GM12878 (cell line): ENCODE data around the gene HTR6. TPM values are rescaled to one million over a fixed set of nuclear protein-coding genes. Genes with fewer than 3 reads are reported as not detected.

Experiments
- ATAC-seq: fragments of 200-7000 bp; cut with Tn5 transposase; 3 replicates; pipeline ENCODE4 v1.9.1; 2020; ENCODE audit warnings: mild to moderate bottlenecking, moderate library complexity
- BruUV-seq: library from RNA; stranded (reverse); fragments of 400-500 nt; replicated peaks from 2 replicates; lab custom pipeline; 2021; lab: Mats Ljungman, UMichigan
- CTCF ChIA-PET: fragments of 300-600 bp; sonication (Branson Sonifier 250); formaldehyde crosslinking; extraction: SDS; loops from one replicate; lab custom pipeline; 2021; ENCODE audit warnings: inconsistent platforms; lab: Yijun Ruan, JAX
- POLR2A ChIA-PET: fragments of 350-600 bp; formaldehyde crosslinking; extraction: SDS; loops from one replicate; lab custom pipeline; 2021; ENCODE audit warnings: inconsistent platforms; lab: Charles Lee
- RAD21 ChIA-PET: fragments of 300-600 bp; sonication (Branson Sonifier 250); formaldehyde crosslinking; loops from one replicate; lab custom pipeline; 2023; ENCODE audit warnings: antibody characterized with exemption; ENCODE audit not compliant: unreplicated experiment; lab: Charles Lee
- SMC1A ChIA-PET: fragments of 300-600 bp; sonication (Branson Sonifier 250); formaldehyde crosslinking; loops from one replicate; lab custom pipeline; 2023; ENCODE audit not compliant: unreplicated experiment, uncharacterized antibody; lab: Charles Lee
- DNase-seq: peaks from one replicate; pipeline ENCODE4 v3.0.0-alpha.2; 2011; ENCODE audit warnings: low read depth, low spot score
- FAIRE-seq: peaks from 3 replicates; lab custom pipeline; 2011; peaks lifted over from hg19 to GRCh38; lab: Jason Lieb, UNC
- H2AFZ ChIP-seq: 2 replicates; pipeline ENCODE4 v1.6.0; 2011; ENCODE audit warnings: low read depth, low read length, control low read depth; ENCODE audit not compliant: control insufficient read depth
- H3K27ac ChIP-seq: 2 replicates; pipeline ENCODE4 v1.5.1; 2011; ENCODE audit warnings: control low read depth; ENCODE audit not compliant: control insufficient read depth, insufficient read depth
- H3K27me3 ChIP-seq, 2 experiments: replicated peaks in 1 of 2; 2 replicates each; pipeline versions ENCODE4 v1.6.0 to v1.6.1; 2011; ENCODE audit warnings: low read length in 1 of 2; ENCODE audit not compliant: control insufficient read depth in 2 of 2, insufficient read depth in 2 of 2
- H3K36me3 ChIP-seq, 2 experiments: 2 replicates each; pipeline ENCODE4 v1.5.1; 2011; ENCODE audit warnings: low read length in 1 of 2; ENCODE audit not compliant: control insufficient read depth in 2 of 2, insufficient read depth in 2 of 2
- H3K4me1 ChIP-seq: 2 replicates; pipeline ENCODE4 v1.6.1; 2011; ENCODE audit warnings: mild to moderate bottlenecking, low read length, moderate library complexity, mixed read lengths; ENCODE audit not compliant: control insufficient read depth, insufficient read depth
- H3K4me2 ChIP-seq: 2 replicates; pipeline ENCODE4 v1.6.0; 2011; ENCODE audit warnings: control low read depth; ENCODE audit not compliant: control insufficient read depth, insufficient read depth
- H3K4me3 ChIP-seq: fragments of 200-600 bp; sonication (generic); 2 replicates; pipeline ENCODE4 v1.5.1; 2016
- H3K79me2 ChIP-seq: 2 replicates; pipeline ENCODE4 v1.6.0; 2011; ENCODE audit warnings: low read length; ENCODE audit not compliant: control insufficient read depth, insufficient read depth
- H3K9ac ChIP-seq: 2 replicates; pipeline ENCODE4 v1.8.0; 2011; ENCODE audit warnings: low read length, control low read depth, mixed read lengths; ENCODE audit not compliant: control insufficient read depth, insufficient read depth
- H3K9me3 ChIP-seq: replicated peaks from 3 replicates; pipeline ENCODE4 v1.5.1; 2011; ENCODE audit warnings: mild to moderate bottlenecking, low read length; ENCODE audit not compliant: control insufficient read depth, insufficient read depth
- H4K20me1 ChIP-seq: 2 replicates; pipeline ENCODE4 v1.6.0; 2011; ENCODE audit not compliant: control insufficient read depth, insufficient read depth
- ATF3 ChIP-seq: IDR thresholded peaks from 2 replicates; pipeline ENCODE4 v1.6.1; 2011; ENCODE audit warnings: low read depth, mild to moderate bottlenecking, low read length, moderate library complexity, borderline replicate concordance; ENCODE audit errors: extremely low read depth
- EP300 ChIP-seq, 2 experiments: fragments of 150-350 bp in 1 of 2; IDR thresholded peaks; 2 replicates each; pipeline ENCODE4 v1.6.1; 2011 to 2012; ENCODE audit warnings: low read depth in 2 of 2, low read length in 2 of 2, borderline replicate concordance in 1 of 2, improper control_type of control experiment in 1 of 2, inconsistent platforms in 1 of 2; ENCODE audit not compliant: control insufficient read depth in 1 of 2
- ETV6 ChIP-seq, 2 experiments: fragments of 450-650 bp in 1 of 2; IDR thresholded peaks in 1 of 2; conservative IDR thresholded peaks in 1 of 2; 2 replicates each; pipeline ENCODE4 v1.6.1; 2014; ENCODE audit warnings: antibody characterized with exemption in 1 of 2, borderline replicate concordance in 1 of 2, low read depth in 1 of 2, mild to moderate bottlenecking in 1 of 2, moderate library complexity in 1 of 2
- GABPA ChIP-seq: IDR thresholded peaks from 2 replicates; pipeline ENCODE4 v1.6.1; 2014; ENCODE audit warnings: antibody characterized with exemption, low read depth, mild to moderate bottlenecking, inconsistent platforms
- GATAD2B ChIP-seq: fragments of 450-650 bp; conservative IDR thresholded peaks from 2 replicates; pipeline ENCODE4 v1.6.1; 2017; ENCODE audit warnings: low read depth, mild to moderate bottlenecking, moderate library complexity
- HDAC6 ChIP-seq: fragments of 200-600 bp; sonication (generic); IDR thresholded peaks from one replicate; pipeline ENCODE4 v1.8.0; 2017; ENCODE audit warnings: antibody characterized with exemption; ENCODE audit not compliant: unreplicated experiment
- IRF4 ChIP-seq: IDR thresholded peaks from 2 replicates; pipeline ENCODE4 v1.6.1; 2011; ENCODE audit warnings: low read depth, low read length
- KAT2A ChIP-seq: conservative IDR thresholded peaks from 2 replicates; pipeline ENCODE4 v1.6.1; 2011; ENCODE audit warnings: low read depth, low read length; ENCODE audit not compliant: control insufficient read depth
- MEF2B ChIP-seq: fragments of 450-650 bp; IDR thresholded peaks from 2 replicates; pipeline ENCODE4 v1.6.1; 2018; ENCODE audit warnings: mild to moderate bottlenecking, moderate library complexity; ENCODE audit not compliant: partially characterized antibody, poor library complexity, severe bottlenecking
- NBN ChIP-seq: fragments of 450-650 bp; IDR thresholded peaks from 2 replicates; pipeline ENCODE4 v1.6.1; 2016
- PAX5 ChIP-seq: IDR thresholded peaks from 2 replicates; pipeline ENCODE4 v1.6.1; 2011; ENCODE audit warnings: low read depth, low read length, borderline replicate concordance
- PKNOX1 ChIP-seq: fragments of 450-650 bp; IDR thresholded peaks from 2 replicates; pipeline ENCODE4 v1.6.1; 2016; ENCODE audit warnings: mild to moderate bottlenecking
- PML ChIP-seq: IDR thresholded peaks from 2 replicates; pipeline ENCODE4 v1.6.1; 2012; ENCODE audit warnings: low read length, inconsistent platforms
- RB1 ChIP-seq: fragments of 450-650 bp; formaldehyde crosslinking; IDR thresholded peaks from 2 replicates; pipeline ENCODE4 v1.6.1; 2017; ENCODE audit warnings: mild to moderate bottlenecking, borderline replicate concordance
- RUNX3 ChIP-seq: IDR thresholded peaks from 2 replicates; pipeline ENCODE4 v1.6.1; 2012; ENCODE audit warnings: low read length, inconsistent platforms
- SUZ12 ChIP-seq: fragments of 200-600 bp; sonication (generic); IDR thresholded peaks from one replicate; pipeline ENCODE4 v1.6.1; 2018; ENCODE audit warnings: antibody characterized with exemption, mild to moderate bottlenecking; ENCODE audit not compliant: unreplicated experiment
- TCF12 ChIP-seq: IDR thresholded peaks from 2 replicates; pipeline ENCODE4 v1.6.1; 2011; ENCODE audit warnings: low read depth, mild to moderate bottlenecking, low read length
- ZBTB40 ChIP-seq: fragments of 450-650 bp; IDR thresholded peaks from 2 replicates; pipeline ENCODE4 v1.6.1; 2016; ENCODE audit warnings: mild to moderate bottlenecking, moderate library complexity, borderline replicate concordance
- ZNF24 ChIP-seq: fragments of 450-650 bp; IDR thresholded peaks from 2 replicates; pipeline ENCODE4 v1.6.1; 2017; ENCODE audit warnings: antibody characterized with exemption, mild to moderate bottlenecking
- WGBS: methylation state at CpG from one replicate; pipeline ENCODE4 v1.1.6; 2016; ENCODE audit warnings: low lambda C conversion rate; ENCODE audit not compliant: insufficient replicate concordance, insufficient coverage; ENCODE audit errors: missing lambda C conversion rate; 5-methylcytosine and 5-hydroxymethylcytosine counted together
- in situ Hi-C: fragments of 300-500 bp; cut with MboI; formaldehyde crosslinking; loops from 9 replicates; pipeline ENCODE4 v1.14.3; 2018; ENCODE audit warnings: mixed read lengths
- intact Hi-C: fragments of 100-400 bp; cut with micrococcal nuclease; formaldehyde crosslinking; loops from one replicate; pipeline ENCODE4 v1.14.2; 2022; ENCODE audit not compliant: unreplicated experiment
- polyA plus RNA-seq, 11 experiments: library from polyadenylated mRNA; depleted of rRNA in 4 of 11; unstranded in 6 of 11; stranded (reverse) in 5 of 11; fragments of >200 nt; fragmentation: Nextera tagmentation in 4 of 11; fragmentation: Illumina TruSeq in 1 of 11; extraction: Ambion mirVana in 4 of 11; extraction: Trizol in 1 of 11; gene quantifications; 1 replicate in 1 of 11; 2 replicates in 10 of 11; pipeline versions ENCODE4 v1.2.1 to v1.2.3, GENCODE V29; 2011 to 2016; ENCODE audit warnings: inconsistent platforms in 2 of 11, missing spikeins in 2 of 11, low read depth in 1 of 11
- total RNA-seq, 4 experiments: library from RNA; depleted of rRNA in 3 of 4; stranded (reverse); fragments of >200 nt in 3 of 4; fragmentation: Illumina TruSeq in 1 of 4; extraction: Trizol in 1 of 4; gene quantifications; 2 replicates each; pipeline versions ENCODE4 v1.2.1 to v1.2.3, GENCODE V29; 2013 to 2021

HTR6 gene
- total and polyA plus RNA-seq, 10 of the 15 experiments (the other 5 are each of a cell fraction or from before 2014, with no cell fraction given), result 0.03 to 5.3 (median 1.7) TPM; not detected in 2

- H3K4me3 ChIP-seq, result peak overlapping the region; percentile 68
- RAD21 ChIA-PET, result no interaction called here
- H3K9me3 ChIP-seq, result no peaks in the 10 kb centered on the region
- H3K36me3 ChIP-seq, result no peaks in the 10 kb centered on the region
- H3K4me2 ChIP-seq, result peak overlapping the region; percentile 92
- peaks cover 3% of the 10 kb centered on the region; the same call in 1 of the 2 replicates for H3K4me1 ChIP-seq
- no peaks in the 10 kb centered on the region for H3K79me2 ChIP-seq
- in situ Hi-C loops, result loop anchor here (5.0 kb wide), 1 partner anchor 253 kb away; no protein-coding TSS in a partner anchor
- 12% methylated on average over 61 of the region's 71 CpGs for WGBS
- no peak for DNase-seq
- no peak overlapping the region; the same call in 1 of the 2 replicates for H3K9ac ChIP-seq
- POLR2A ChIA-PET, result no interaction called here
- H3K27me3 ChIP-seq, result peaks cover 2 to 6% of the 10 kb centered on the region in 2 experiments
- H3K27ac ChIP-seq, result no peak overlapping the region
- FAIRE-seq, result no peak
- intact Hi-C loops, result no loop called here
- CTCF ChIA-PET, result no interaction called here
- ATAC-seq, result peak; percentile 45
- SMC1A ChIA-PET, result no interaction called here
- no TSS peak for BruUV-seq
- H4K20me1 ChIP-seq, result no peaks in the 10 kb centered on the region
- peak overlapping the region; percentile 61 for H2AFZ ChIP-seq
- TF ChIP-seq ZBTB40, result peak; percentile 21; the same call in 1 of the 2 replicates
- peak; percentile 55 for TF ChIP-seq SUZ12
- TF ChIP-seq TCF12, result no peak
- TF ChIP-seq MEF2B, result no peak
- TF ChIP-seq GABPA, result peak; percentile 61; the same call in 1 of the 2 replicates
- TF ChIP-seq EP300 (IDR thresholded peaks at IDR 0.05; ENCODE audit: borderline replicate concordance in 1 of 2, control insufficient read depth in 1 of 2, low read depth in 2 of 2, low read length in 2 of 2), result no peak
- no peak for TF ChIP-seq HDAC6
- TF ChIP-seq ZNF24, result no peak
- TF ChIP-seq NBN, result 0 out of 2 replicates have a peak, but pooled peaks have one; percentile 28
- TF ChIP-seq RB1, result no peak
- no peak for TF ChIP-seq ETV6 (conservative IDR thresholded peaks at IDR 0.05 in 1 of 2, IDR thresholded peaks at IDR 0.05 in 1 of 2; ENCODE audit: borderline replicate concordance in 1 of 2, low read depth in 1 of 2)
- TF ChIP-seq KAT2A, result no peak
- TF ChIP-seq GATAD2B, result 0 out of 2 replicates have a peak, but pooled peaks have one; percentile 27
- TF ChIP-seq PML, result no peak
- TF ChIP-seq RUNX3, result no peak
- TF ChIP-seq ATF3, result no peak
- TF ChIP-seq PAX5, result no peak
- TF ChIP-seq PKNOX1, result 0 out of 2 replicates have a peak, but pooled peaks have one; percentile 8
- TF ChIP-seq IRF4, result no peak
Measured at GRCh38 chr1:19644681-19645410, 19.8 kb upstream of the HTR6 start.
